Inferior parietal cortex (tissue), 1 donor: ENCODE data around the gene TNFRSF8.

Source experiments
- DNase-seq: peaks from one replicate; pipeline ENCODE4 v3.0.0-alpha.2; 2016; ENCODE audit errors: extremely low spot score

The TNFRSF8 gene

GRCh38 chr1:12188115-12188514 is 125.0 kb downstream of the TNFRSF8 start:
- no peak for DNase-seq

DNA sequence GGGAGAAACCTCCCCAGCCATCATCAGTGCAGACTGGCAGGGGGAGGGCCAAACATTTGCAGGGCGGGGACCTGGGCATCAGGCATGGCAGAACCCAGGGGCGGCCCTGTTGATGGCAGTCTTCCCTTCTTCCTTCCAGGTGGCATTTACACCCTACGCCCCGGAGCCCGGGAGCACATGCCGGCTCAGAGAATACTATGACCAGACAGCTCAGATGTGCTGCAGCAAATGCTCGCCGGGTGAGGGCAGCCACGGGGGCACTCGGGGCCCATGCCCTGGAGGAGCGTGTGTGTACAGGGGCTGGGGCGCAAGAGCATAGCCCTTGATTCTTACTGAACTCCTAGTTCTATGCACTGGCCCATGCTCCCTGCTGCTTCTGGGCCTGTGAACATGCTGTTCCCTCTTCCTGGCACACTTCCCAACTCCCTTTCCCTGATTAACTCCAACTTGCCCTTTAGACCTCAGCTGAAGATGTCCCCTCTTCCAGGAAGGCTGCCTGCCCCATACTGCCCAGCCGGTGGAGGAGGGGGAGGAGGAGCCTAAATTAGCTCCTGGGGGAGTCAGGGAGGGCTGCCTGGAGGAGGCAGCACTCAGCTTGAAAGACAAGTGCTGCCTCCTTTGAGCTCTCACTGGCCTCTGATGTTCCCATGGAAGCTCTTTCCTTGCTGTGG is 125.7 kb downstream of the TNFRSF8 start:
- no peak for DNase-seq

GRCh38 chr1:12189328-12189682 is 126.2 kb downstream of the TNFRSF8 start:
- DNase-seq: no peak

DNA sequence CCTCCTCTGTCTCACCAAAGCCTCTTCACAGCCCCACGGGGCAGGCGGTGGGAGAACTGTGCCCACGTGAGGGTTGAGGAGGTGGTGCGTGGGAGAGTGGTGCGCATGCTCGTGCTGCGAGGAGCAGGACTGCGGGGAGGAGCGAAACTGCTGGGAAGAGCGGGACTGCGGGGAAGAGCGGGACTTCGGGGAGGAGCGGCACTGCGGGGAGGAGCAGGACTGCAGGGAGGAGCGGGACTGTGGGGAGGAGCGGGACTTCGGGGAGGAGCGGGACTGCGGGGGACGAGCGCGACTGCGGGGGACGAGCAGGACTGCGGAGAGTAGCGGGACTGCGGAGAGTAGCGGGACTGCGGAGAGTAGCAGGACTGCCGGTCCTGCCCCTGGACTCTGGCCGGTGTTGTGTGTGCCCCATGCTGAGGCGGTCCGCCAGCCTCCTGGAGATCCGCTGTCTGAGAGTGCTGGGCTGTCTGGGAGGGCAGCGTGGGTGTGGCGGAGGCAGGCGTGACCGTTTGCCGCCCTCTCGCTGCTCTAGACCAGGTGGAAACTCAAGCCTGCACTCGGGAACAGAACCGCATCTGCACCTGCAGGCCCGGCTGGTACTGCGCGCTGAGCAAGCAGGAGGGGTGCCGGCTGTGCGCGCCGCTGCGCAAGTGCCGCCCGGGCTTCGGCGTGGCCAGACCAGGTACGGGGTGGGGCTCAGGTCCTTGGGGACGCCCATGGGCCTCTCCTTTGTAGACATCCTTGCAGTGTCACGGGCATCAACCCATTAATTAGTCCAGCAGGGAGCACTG is 128.3 kb downstream of the TNFRSF8 start:
- no peak for DNase-seq
